Measurements from ENCODE around the gene MICAL3. TPM values are rescaled to one million over a fixed set of nuclear protein-coding genes. Genes with fewer than 3 reads are reported as not detected.

Gene MICAL3
- total and polyA plus RNA-seq, 9 of the 15 experiments (the other 6 are each of a cell fraction or from before 2014, with no cell fraction given), result 0.53 to 32.1 (median 12.3) TPM

DNA sequence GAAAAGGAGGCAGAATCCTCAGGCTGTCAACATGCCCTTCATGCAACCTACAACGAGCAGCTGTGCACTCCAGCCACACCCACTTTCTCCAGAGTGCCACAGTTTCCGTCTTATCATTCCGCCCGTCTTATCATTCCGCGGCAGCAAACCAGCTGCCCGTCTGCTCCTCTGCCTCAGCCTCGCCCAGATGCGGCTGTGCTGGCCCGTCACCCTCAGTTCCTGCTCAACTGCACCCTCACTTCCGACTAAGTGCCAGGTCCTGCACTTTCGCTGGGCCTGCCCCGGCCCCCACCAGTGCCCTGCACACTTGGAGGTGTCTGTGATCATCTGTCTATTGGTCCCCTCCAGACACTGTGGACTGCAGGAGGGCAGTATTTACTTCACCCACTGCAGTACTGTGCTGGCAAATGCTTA is 43.7 kb downstream of the MICAL3 start (continued):
- TF ChIP-seq, protein P1, sequence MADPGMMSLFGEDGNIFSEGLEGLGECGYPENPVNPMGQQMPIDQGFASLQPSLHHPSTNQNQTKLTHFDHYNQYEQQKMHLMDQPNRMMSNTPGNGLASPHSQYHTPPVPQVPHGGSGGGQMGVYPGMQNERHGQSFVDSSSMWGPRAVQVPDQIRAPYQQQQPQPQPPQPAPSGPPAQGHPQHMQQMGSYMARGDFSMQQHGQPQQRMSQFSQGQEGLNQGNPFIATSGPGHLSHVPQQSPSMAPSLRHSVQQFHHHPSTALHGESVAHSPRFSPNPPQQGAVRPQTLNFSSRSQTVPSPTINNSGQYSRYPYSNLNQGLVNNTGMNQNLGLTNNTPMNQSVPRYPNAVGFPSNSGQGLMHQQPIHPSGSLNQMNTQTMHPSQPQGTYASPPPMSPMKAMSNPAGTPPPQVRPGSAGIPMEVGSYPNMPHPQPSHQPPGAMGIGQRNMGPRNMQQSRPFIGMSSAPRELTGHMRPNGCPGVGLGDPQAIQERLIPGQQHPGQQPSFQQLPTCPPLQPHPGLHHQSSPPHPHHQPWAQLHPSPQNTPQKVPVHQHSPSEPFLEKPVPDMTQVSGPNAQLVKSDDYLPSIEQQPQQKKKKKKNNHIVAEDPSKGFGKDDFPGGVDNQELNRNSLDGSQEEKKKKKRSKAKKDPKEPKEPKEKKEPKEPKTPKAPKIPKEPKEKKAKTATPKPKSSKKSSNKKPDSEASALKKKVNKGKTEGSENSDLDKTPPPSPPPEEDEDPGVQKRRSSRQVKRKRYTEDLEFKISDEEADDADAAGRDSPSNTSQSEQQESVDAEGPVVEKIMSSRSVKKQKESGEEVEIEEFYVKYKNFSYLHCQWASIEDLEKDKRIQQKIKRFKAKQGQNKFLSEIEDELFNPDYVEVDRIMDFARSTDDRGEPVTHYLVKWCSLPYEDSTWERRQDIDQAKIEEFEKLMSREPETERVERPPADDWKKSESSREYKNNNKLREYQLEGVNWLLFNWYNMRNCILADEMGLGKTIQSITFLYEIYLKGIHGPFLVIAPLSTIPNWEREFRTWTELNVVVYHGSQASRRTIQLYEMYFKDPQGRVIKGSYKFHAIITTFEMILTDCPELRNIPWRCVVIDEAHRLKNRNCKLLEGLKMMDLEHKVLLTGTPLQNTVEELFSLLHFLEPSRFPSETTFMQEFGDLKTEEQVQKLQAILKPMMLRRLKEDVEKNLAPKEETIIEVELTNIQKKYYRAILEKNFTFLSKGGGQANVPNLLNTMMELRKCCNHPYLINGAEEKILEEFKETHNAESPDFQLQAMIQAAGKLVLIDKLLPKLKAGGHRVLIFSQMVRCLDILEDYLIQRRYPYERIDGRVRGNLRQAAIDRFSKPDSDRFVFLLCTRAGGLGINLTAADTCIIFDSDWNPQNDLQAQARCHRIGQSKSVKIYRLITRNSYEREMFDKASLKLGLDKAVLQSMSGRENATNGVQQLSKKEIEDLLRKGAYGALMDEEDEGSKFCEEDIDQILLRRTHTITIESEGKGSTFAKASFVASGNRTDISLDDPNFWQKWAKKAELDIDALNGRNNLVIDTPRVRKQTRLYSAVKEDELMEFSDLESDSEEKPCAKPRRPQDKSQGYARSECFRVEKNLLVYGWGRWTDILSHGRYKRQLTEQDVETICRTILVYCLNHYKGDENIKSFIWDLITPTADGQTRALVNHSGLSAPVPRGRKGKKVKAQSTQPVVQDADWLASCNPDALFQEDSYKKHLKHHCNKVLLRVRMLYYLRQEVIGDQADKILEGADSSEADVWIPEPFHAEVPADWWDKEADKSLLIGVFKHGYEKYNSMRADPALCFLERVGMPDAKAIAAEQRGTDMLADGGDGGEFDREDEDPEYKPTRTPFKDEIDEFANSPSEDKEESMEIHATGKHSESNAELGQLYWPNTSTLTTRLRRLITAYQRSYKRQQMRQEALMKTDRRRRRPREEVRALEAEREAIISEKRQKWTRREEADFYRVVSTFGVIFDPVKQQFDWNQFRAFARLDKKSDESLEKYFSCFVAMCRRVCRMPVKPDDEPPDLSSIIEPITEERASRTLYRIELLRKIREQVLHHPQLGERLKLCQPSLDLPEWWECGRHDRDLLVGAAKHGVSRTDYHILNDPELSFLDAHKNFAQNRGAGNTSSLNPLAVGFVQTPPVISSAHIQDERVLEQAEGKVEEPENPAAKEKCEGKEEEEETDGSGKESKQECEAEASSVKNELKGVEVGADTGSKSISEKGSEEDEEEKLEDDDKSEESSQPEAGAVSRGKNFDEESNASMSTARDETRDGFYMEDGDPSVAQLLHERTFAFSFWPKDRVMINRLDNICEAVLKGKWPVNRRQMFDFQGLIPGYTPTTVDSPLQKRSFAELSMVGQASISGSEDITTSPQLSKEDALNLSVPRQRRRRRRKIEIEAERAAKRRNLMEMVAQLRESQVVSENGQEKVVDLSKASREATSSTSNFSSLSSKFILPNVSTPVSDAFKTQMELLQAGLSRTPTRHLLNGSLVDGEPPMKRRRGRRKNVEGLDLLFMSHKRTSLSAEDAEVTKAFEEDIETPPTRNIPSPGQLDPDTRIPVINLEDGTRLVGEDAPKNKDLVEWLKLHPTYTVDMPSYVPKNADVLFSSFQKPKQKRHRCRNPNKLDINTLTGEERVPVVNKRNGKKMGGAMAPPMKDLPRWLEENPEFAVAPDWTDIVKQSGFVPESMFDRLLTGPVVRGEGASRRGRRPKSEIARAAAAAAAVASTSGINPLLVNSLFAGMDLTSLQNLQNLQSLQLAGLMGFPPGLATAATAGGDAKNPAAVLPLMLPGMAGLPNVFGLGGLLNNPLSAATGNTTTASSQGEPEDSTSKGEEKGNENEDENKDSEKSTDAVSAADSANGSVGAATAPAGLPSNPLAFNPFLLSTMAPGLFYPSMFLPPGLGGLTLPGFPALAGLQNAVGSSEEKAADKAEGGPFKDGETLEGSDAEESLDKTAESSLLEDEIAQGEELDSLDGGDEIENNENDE (IDR thresholded peaks at IDR 0.05; ENCODE audit: low read depth, low read length), result no peak
- TF ChIP-seq YY1 (IDR thresholded peaks at IDR 0.05; ENCODE audit: borderline replicate concordance in 1 of 3, control insufficient read depth in 1 of 3, extremely low read depth in 1 of 3, insufficient read depth in 3 of 3, insufficient read length in 1 of 3, insufficient replicate concordance in 2 of 3, low read depth in 1 of 3, low read length in 2 of 3), result peak in 1 of 3 experiments; percentile 16
- TF ChIP-seq ZZZ3 (IDR thresholded peaks at IDR 0.05), result no peak
- TF ChIP-seq BMI1 (IDR thresholded peaks at IDR 0.05; ENCODE audit: low read length), result no peak
- no peak for TF ChIP-seq ZNF282 (CRISPR knock-in tag; IDR thresholded peaks at IDR 0.05)
- TF ChIP-seq TCFL5 (CRISPR knock-in tag; conservative IDR thresholded peaks at IDR 0.05), result no peak
- no peak for TF ChIP-seq NR2F6 (CRISPR knock-in tag; IDR thresholded peaks at IDR 0.05)
- no peak for TF ChIP-seq ZNF133 (CRISPR knock-in tag; IDR thresholded peaks at IDR 0.05)
- TF ChIP-seq HNRNPLL (IDR thresholded peaks at IDR 0.05; ENCODE audit: low read depth, low read length, poor library complexity, severe bottlenecking), result no peak
- TF ChIP-seq CBFA2T3 (IDR thresholded peaks at IDR 0.05), result peak; percentile 100
- no peak for TF ChIP-seq ZNF408 (CRISPR knock-in tag; IDR thresholded peaks at IDR 0.05; ENCODE audit: low read depth)

Data from K562 (cell line).